Measurements from ENCODE around the gene NFKBIE.

DNA sequence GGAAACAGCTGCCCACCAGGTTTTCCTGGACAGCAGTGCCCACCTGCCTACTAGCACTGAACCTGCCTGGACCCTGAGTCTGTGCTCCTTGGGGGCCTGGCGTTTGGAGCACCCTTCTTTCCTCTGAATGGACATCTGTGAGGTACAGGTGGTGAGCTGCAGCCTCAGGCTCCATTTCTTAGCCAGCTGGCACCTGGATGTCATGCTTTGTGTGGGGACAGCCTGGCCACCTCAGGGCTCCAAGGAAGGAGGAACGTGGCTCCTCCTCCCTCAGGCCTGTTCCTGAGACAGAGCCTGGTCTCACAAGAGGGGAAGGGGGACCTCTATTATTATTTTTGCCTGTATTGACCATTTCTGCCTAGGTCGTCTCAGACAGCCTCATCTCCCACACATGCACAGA lies 13.0 kb upstream of the NFKBIE start:
- TF ChIP-seq, protein P1, sequence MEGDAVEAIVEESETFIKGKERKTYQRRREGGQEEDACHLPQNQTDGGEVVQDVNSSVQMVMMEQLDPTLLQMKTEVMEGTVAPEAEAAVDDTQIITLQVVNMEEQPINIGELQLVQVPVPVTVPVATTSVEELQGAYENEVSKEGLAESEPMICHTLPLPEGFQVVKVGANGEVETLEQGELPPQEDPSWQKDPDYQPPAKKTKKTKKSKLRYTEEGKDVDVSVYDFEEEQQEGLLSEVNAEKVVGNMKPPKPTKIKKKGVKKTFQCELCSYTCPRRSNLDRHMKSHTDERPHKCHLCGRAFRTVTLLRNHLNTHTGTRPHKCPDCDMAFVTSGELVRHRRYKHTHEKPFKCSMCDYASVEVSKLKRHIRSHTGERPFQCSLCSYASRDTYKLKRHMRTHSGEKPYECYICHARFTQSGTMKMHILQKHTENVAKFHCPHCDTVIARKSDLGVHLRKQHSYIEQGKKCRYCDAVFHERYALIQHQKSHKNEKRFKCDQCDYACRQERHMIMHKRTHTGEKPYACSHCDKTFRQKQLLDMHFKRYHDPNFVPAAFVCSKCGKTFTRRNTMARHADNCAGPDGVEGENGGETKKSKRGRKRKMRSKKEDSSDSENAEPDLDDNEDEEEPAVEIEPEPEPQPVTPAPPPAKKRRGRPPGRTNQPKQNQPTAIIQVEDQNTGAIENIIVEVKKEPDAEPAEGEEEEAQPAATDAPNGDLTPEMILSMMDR (conservative IDR thresholded peaks at IDR 0.05; ENCODE audit: low read depth, low read length) = no peak
- TF ChIP-seq EZH2 (IDR thresholded peaks at IDR 0.05; ENCODE audit: low read length, unreplicated experiment) = no peak
- TF ChIP-seq EZH2phosphoT487 (IDR thresholded peaks at IDR 0.05; ENCODE audit: borderline replicate concordance, low read length) = no peak
